SK-N-MC (cell line): ENCODE results near the gene MMD2.
"Not testable (repeated sequence)": the region's sequence is repeated elsewhere in the genome, so short reads cannot be mapped to it uniquely, and the experiment has no call there.

Experiments used
- DNase-seq: peaks from one replicate; pipeline ENCODE4 v3.0.0-alpha.2; 2011; ENCODE audit warnings: low read depth, low spot score
- H3K27ac ChIP-seq: fragments of 200-600 bp; sonication (generic); 2 replicates; pipeline ENCODE4 v1.5.1; 2016; ENCODE audit warnings: mixed run types
- H3K36me3 ChIP-seq: fragments of 200-600 bp; sonication (generic); 2 replicates; pipeline ENCODE4 v1.6.1; 2017; ENCODE audit warnings: antibody characterized with exemption, low read length, mixed read lengths; ENCODE audit not compliant: insufficient read depth
- H3K4me3 ChIP-seq: fragments of 200-600 bp; sonication (generic); 2 replicates; pipeline ENCODE4 v1.5.1; 2016
- H3K9ac ChIP-seq: fragments of 200-600 bp; sonication (generic); 2 replicates; pipeline ENCODE4 v1.8.0; 2017; ENCODE audit warnings: mixed run types, mixed read lengths; ENCODE audit not compliant: insufficient read length
- H3K9me3 ChIP-seq: fragments of 200-600 bp; sonication (generic); 2 replicates; pipeline ENCODE4 v1.6.1; 2017; ENCODE audit warnings: low read depth, mild to moderate bottlenecking, antibody characterized with exemption, low read length, moderate library complexity, mixed read lengths
- EZH2 ChIP-seq: fragments of 200-600 bp; sonication (generic); IDR thresholded peaks from one replicate; pipeline ENCODE4 v1.6.1; 2017; ENCODE audit warnings: antibody characterized with exemption
- FOXP2 ChIP-seq: optimal IDR thresholded peaks from 2 replicates; pipeline ENCODE3; 2011; ENCODE audit warnings: mild to moderate bottlenecking, moderate library complexity; ENCODE audit not compliant: insufficient read depth; ENCODE audit errors: extremely low read length, control extremely low read depth
- POLR2AphosphoS5 ChIP-seq: IDR thresholded peaks from 2 replicates; pipeline ENCODE4 v1.6.1; 2012; ENCODE audit warnings: mild to moderate bottlenecking, low read depth, low read length, borderline replicate concordance

Gene MMD2

DNA sequence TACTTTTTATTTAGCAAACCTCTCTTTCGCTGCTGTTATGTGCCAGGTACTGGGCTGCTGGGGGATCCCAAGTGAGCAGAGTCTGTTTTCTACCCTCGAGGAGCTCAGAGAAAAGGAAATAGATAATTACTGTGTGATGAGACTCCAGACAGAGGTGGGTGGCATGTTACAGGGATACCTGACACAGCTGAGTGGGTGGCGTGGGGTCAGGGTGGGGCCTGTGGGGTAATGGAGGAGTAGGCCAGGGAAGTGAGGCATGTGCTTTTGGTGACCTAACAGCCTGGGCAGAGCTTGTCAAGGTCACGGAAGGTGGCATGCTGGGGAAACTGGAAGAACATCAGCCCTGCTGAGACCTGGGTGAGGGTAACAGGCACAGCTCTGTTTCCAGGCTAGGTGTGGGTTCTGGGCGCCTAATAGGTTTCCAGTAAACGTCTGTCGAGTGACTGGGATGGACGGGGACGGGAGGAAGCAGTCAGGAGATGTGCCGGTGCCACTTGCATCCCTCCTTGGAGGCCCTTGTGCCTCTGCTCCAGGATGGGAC lies 36.5 kb upstream of the MMD2 start:
- H3K9ac ChIP-seq, result no peak overlapping the region
- DNase-seq, result no peak
- H3K36me3 ChIP-seq, result peaks cover 58% of the 10 kb centered on the region
- H3K27ac ChIP-seq, result no peak overlapping the region
- H3K4me3 ChIP-seq, result no peak overlapping the region
- H3K9me3 ChIP-seq, result no peaks in the 10 kb centered on the region
- no peak for TF ChIP-seq FOXP2
- TF ChIP-seq EZH2, result no peak
- no peak for TF ChIP-seq POLR2AphosphoS5

DNA sequence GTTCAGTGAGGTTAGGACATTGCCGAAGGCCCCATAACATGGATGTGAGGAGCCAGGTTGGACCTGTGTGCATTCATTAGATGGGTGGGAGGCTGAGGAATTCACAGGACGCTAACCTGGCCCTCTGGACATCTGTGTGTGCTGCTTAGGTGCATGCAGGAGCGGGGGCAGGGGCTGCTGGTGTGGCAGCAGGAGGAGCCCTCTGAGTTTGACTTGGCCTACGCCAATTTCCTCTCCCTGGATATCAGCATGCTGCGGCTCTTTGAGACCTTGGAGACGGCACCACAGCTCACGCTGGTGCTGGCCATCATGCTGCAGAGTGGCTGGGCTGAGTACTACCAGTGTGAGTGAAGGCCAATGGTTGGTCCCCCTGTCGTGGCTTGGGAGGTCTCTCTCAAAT lies 34.5 kb upstream of the MMD2 start:
- Histone ChIP-seq H3K27ac (no peak overlapping the region), H3K9ac (no peak overlapping the region), H3K4me3 (no peak overlapping the region), H3K9me3 (no peaks in the 10 kb centered on the region), H3K36me3 (peaks cover 67% of the 10 kb centered on the region)
- DNase-seq, result no peak
- TF ChIP-seq FOXP2 (no peak), EZH2 (no peak), POLR2AphosphoS5 (no peak)

DNA sequence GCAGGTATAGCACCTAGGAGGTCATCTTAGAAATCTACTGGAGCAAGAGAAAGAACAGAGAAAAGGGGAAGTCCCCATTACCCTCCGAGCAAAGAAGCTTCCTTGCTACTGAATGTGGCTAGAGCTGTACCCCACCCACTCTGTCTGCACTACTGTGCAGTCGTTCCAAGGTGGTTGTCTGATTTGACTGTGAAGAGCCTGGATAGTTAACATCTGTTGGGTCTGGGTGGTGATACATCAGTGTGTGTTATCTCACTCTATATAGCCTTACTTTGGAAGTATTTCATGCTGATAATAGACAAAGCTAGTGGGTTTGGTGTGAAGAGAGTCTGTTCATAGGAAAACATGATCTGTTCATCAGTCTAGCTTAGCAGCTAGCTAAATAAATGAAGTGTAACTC lies 23.8 kb upstream of the MMD2 start:
- not testable (repeated sequence) for H3K27ac ChIP-seq, H3K4me3 ChIP-seq, H3K9ac ChIP-seq, H3K9me3 ChIP-seq, DNase-seq
- peaks cover 72% of the 10 kb centered on the region for H3K36me3 ChIP-seq

DNA sequence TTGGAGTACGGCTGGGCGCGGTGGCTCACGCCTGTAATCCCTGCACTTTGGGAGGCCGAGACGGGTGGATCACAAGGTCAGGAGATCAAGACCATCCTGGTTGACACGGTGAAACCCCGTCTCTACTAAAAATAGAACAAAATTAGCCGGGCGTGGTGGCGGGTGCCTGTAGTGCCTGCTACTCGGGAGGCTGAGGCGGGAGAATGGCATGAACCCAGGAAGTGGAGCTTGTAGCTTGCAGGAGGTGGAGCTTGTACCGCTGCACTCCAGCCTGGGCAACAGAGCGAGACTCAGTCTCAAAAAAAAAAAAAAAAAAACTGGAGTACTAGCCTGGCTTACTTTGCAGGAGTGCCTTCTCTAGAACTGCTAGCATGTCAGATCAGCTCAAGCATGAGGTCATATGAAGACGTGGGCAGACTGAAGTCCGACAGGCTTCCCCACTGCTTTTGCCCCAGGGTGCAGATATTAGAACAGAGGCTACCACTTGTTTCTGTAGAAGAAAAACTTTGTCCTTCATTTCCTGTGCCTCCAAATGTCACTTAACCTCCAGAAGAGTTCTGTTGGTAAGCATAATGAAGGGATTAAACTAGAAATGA lies 22.4 kb upstream of the MMD2 start:
- H3K27ac ChIP-seq, result not testable (repeated sequence)

DNA sequence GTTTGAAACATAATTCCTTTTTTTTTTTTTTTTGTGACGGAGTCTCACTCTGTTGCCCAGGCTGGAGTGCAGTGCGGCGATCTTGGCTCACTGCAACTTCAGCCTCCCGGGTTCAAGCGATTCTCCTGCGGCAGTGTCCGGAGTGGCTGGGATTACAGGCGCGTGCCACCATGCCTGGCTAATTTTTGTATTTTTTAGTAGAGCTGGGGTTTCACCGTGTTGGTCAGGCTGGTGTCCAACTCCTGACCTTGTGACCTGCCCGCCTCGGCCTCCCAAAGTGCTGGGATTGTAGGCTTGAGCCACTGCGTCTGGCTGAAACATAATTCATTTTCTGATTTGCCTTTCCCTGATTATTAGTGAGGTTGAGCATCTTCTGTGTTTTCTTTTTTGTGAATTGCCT lies 16.6 kb upstream of the MMD2 start:
- H3K4me3 ChIP-seq, H3K9me3 ChIP-seq, DNase-seq, H3K9ac ChIP-seq, H3K27ac ChIP-seq: not testable (repeated sequence)
- H3K36me3 ChIP-seq, result peaks cover 45% of the 10 kb centered on the region

More for the DNA sequence above, 22.4 kb upstream of the MMD2 start:
- peaks cover 76% of the 10 kb centered on the region for H3K36me3 ChIP-seq
- not testable (repeated sequence) for H3K9me3 ChIP-seq, DNase-seq, H3K9ac ChIP-seq, H3K4me3 ChIP-seq

DNA sequence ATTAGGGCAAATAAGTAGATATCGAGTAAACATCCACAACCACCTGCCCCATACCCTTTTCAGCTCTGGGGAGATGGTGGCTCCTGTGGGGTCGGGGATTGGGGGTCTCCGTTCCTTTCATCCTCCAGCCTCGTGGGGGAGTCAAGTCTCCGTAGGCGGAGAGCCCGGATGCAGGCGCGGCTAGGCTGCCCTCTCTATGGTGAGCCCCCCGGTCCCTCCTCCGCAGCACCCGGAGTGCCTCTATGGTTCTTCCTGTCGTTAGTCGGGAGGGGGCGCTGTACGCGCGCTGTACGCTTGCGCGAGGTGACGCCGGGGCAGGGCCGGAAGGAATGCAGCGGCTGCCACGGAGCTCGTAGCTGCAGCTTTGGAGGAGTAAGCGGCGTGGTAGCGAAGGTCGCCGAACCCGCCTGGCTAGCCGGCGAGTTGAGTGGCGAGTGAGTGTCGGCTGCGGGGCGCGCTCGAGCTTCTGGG lies 14.8 kb upstream of the MMD2 start:
- peak; percentile 66 for DNase-seq

DNA sequence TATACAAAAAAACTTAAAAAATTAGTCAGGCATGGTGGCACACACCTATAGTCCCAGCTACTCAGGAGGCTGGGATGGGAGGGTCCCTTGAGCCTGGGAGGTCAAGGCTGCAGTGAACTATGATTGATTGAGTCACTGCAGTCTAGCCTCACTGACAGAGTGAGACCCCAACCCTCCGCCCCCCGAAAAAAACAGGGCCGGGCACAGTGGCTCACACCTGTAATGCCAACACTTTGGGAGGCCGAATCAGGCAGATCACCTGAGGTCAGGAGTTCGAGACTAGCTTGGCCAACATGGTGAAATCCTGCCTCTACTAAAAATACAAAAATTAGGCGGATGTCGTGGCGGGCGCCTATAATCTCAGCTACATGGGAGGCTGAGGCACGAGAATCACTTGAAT lies 13.5 kb upstream of the MMD2 start:
- not testable (repeated sequence) for H3K9ac ChIP-seq, H3K4me3 ChIP-seq, H3K27ac ChIP-seq, DNase-seq, H3K9me3 ChIP-seq
- H3K36me3 ChIP-seq, result peaks cover 15% of the 10 kb centered on the region

More for the DNA sequence above, 14.8 kb upstream of the MMD2 start:
- peak overlapping the region; percentile 87 for H3K9ac ChIP-seq
- peak overlapping the region; percentile 95 for H3K4me3 ChIP-seq
- peaks cover 29% of the 10 kb centered on the region for H3K36me3 ChIP-seq
- 0 out of 2 replicates have a peak overlapping the region, but pooled peaks have one; percentile 56 for H3K27ac ChIP-seq
- TF ChIP-seq POLR2AphosphoS5, result peak; percentile 88
- no peak for TF ChIP-seq FOXP2
- no peak for TF ChIP-seq EZH2
- H3K9me3 ChIP-seq, result no peaks in the 10 kb centered on the region

DNA sequence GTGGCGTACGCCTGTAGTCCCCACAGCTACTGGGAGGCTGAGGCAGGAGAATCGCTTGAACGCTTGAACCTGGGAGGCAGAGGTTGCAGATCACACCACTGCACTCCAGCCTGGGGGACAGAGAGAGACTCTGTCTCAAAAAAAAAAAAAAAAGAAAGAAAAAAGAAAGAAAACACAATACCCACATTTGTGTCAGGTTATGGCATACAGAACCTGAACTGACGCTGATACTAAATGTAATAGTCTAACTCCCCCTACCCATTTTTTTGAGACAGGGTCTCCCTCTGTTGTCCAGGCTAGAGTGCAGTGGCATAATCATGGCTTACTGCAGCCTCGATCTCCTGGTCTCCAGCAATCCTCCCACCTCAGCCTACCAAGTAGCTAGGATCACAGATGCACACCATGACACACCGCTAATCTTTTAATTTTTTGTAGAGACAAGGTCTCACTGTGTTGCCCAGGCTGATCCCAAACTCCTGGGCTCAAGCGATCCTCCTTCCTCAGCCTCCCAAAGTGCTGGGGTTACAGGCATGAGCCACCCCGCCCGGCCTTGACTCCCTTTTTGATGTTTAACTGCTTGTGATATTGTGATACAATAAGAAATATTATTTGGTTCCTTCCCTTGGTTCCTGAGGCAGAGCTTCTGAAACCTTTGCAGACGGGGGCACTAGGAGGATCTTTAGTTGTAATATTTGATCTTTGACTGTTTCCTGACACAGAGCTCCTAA lies 6.5 kb upstream of the MMD2 start:
- Histone ChIP-seq H3K36me3 (no peaks in the 10 kb centered on the region), H3K9ac (no peak overlapping the region), H3K27ac (no peak overlapping the region), H3K9me3 (no peaks in the 10 kb centered on the region), H3K4me3 (no peak overlapping the region)
- no peak for DNase-seq
- TF ChIP-seq POLR2AphosphoS5, result no peak
- TF ChIP-seq FOXP2, result no peak
- TF ChIP-seq EZH2, result no peak

DNA sequence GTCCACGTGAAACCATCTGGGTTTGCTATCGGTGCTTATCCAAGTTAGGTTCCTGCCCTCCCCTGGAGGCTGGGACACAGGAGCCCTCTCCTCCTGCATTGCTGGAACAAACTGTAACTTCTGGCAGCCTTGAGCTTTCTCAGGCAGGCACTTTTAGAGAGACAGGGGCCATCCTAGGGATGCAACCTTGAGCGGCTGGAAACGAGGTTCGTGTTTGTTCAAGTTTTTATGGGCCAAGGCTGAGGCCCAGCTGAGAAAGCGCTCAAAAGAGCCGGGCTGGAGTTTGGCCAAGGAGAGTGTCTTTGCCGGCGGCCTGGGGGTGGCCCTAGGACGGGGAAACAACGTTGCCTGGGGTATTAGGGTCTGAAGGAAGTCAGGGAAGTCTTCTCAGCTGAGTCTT lies 5.5 kb upstream of the MMD2 start:
- Histone ChIP-seq H3K27ac (no peak overlapping the region), H3K9ac (no peak overlapping the region)
- DNase-seq, result no peak

More for the DNA sequence above, 5.5 kb upstream of the MMD2 start:
- no peaks in the 10 kb centered on the region for H3K9me3 ChIP-seq
- H3K36me3 ChIP-seq, result no peaks in the 10 kb centered on the region
- no peak for TF ChIP-seq POLR2AphosphoS5
- no peak for TF ChIP-seq EZH2
- TF ChIP-seq FOXP2, result no peak
- no peak overlapping the region for H3K4me3 ChIP-seq
